Mucosa of descending colon (tissue), 3 donors: ENCODE measurements around the gene PSD. TPM values are rescaled to one million over a fixed set of nuclear protein-coding genes. Genes with fewer than 3 reads are reported as not detected.

Experiments used
- ATAC-seq: fragments of 200-7000 bp; cut with Tn5 transposase; one replicate; pipeline ENCODE4 v1.9.1; 2020; ENCODE audit warnings: mild to moderate bottlenecking, moderate library complexity
- DNase-seq, 3 donors: peaks; one replicate each; pipeline ENCODE4 v3.0.0-alpha.2; 2020
- H3K36me3 ChIP-seq: fragments of 200-600 bp; one replicate; pipeline ENCODE4 v1.8.0; 2021; ENCODE audit warnings: low read depth, mild to moderate bottlenecking
- H3K4me1 ChIP-seq: fragments of 200-600 bp; one replicate; pipeline ENCODE4 v1.8.0; 2021; ENCODE audit warnings: low read depth, mild to moderate bottlenecking
- H3K4me3 ChIP-seq: fragments of 200-600 bp; one replicate; pipeline ENCODE4 v1.8.0; 2021; ENCODE audit warnings: mild to moderate bottlenecking
- H3K9me3 ChIP-seq: fragments of 200-600 bp; one replicate; pipeline ENCODE4 v1.8.0; 2021; ENCODE audit warnings: mild to moderate bottlenecking
- intact Hi-C, 2 donors: fragments of 100-400 bp; cut with DNase I in 1 of 2; cut with micrococcal nuclease in 1 of 2; formaldehyde crosslinking; loops; one replicate each; pipeline versions ENCODE4 v1.11.0 to v1.11.1; 2022; cut with DNase I, micrococcal nuclease
- total RNA-seq, 3 donors: library from RNA; stranded (reverse); fragmentation: NEBNext Ultra II Directional in 2 of 3; extraction: Animal tissue kit (Norgen Biotek cat#: 25700) in 2 of 3; gene quantifications; one replicate each; pipeline versions ENCODE4 v1.2.1 to v1.2.4, GENCODE V29; 2021 to 2023
- TF ChIP-seq, protein P1 (sequence below): fragments of 200-600 bp; IDR thresholded peaks from one replicate; pipeline ENCODE4 v1.8.0; 2022; ENCODE audit warnings: antibody characterized with exemption, mild to moderate bottlenecking
- donor health status: DM: no; HTN: no; CAD: no; lungs with moderate emphysema.
- donor health status: DM: no; HTN: no; CAD: no.
- donor health status: DM: no; HTN: yes; CAD: no.

Gene PSD
- total RNA-seq, 3 donors from 2014 or later: 8.2 to 228 (median 11.4) TPM

DNA sequence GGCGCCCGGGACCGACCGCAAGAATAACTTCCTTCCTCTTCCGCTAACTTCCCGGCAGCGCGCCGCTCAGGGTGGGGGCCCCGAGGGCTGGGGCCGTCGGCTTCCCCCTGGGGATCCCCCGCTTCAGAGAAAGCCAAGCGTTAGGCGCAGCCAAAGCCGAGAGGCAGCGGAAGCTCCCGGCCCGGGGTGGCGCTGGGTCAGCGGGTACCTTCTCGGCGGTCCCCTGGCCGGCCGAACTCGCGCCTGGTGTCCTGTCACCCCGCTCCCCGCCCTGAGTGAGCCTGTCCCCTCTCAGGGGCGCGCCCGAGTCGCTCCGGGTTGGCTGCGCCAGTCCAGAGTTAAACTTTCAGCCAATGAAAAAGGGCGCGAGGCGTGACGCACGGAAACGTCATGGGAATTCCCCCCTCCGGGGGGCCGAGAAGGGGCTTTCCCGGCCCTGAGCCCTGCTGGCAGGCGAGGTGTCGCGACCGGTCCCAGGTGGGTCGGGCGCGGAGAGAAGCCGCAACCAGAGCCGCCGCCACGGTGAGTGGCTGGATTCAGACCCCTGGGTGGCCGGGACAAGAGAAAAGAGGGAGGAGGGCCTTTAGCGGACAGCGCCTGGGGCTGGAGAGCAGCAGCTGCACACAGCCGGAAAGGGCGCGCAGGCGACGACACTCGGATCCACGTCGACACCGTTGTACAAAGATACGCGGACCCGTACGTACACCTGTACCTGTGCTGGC lies 24.3 kb downstream of the PSD start:
- peaks cover 14% of the 10 kb centered on the region for H3K4me1 ChIP-seq
- H3K36me3 ChIP-seq: no peaks in the 10 kb centered on the region
- ATAC-seq (peak; percentile 87), DNase-seq (peak; percentile 96 to 97 (median 96))
- intact Hi-C loops: no loop called here
- H3K4me3 ChIP-seq: peak overlapping the region; percentile 51
- H3K9me3 ChIP-seq: no peaks in the 10 kb centered on the region
- TF ChIP-seq, protein P1, sequence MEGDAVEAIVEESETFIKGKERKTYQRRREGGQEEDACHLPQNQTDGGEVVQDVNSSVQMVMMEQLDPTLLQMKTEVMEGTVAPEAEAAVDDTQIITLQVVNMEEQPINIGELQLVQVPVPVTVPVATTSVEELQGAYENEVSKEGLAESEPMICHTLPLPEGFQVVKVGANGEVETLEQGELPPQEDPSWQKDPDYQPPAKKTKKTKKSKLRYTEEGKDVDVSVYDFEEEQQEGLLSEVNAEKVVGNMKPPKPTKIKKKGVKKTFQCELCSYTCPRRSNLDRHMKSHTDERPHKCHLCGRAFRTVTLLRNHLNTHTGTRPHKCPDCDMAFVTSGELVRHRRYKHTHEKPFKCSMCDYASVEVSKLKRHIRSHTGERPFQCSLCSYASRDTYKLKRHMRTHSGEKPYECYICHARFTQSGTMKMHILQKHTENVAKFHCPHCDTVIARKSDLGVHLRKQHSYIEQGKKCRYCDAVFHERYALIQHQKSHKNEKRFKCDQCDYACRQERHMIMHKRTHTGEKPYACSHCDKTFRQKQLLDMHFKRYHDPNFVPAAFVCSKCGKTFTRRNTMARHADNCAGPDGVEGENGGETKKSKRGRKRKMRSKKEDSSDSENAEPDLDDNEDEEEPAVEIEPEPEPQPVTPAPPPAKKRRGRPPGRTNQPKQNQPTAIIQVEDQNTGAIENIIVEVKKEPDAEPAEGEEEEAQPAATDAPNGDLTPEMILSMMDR: no peak

DNA sequence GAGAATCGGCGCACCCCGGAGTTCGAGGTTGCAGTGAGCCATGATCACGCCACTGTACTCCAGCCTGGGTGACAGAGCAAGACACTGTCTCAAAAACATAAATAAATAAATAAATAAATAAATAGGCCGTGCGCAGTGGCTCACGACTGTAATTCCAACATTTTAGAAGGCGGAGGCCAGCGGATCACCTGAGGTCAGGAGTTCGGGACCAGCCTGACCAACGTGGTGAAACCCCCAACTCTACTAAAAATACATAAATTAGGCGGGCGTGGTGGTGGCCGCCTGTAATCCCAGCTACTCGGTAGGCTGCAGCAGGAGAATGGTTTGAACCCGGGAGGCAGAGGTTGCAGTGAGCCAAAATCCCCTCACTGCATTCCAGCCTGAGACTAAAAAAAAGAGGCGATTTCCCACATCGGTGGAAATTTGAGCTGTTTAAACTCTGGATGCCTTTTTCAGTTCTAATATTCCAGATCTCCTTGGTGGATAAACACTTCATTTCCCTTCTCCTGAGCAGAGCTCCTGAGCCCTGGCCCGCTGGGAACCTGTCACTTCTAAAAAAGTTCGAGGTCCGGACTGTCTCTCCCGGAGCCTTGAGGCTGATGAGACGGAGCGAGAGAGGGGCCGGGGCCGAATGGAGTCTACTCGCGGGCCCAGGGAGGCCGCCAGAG lies 25.0 kb downstream of the PSD start:
- intact Hi-C loops: no loop called here
- peak in 1 of 3 donors; percentile 49 for DNase-seq
- Histone ChIP-seq H3K9me3 (no peaks in the 10 kb centered on the region), H3K4me3 (peak overlapping the region; percentile 51), H3K36me3 (no peaks in the 10 kb centered on the region), H3K4me1 (peaks cover 14% of the 10 kb centered on the region)
- ATAC-seq: no peak
- TF ChIP-seq, protein P1: peak; percentile 84

DNA sequence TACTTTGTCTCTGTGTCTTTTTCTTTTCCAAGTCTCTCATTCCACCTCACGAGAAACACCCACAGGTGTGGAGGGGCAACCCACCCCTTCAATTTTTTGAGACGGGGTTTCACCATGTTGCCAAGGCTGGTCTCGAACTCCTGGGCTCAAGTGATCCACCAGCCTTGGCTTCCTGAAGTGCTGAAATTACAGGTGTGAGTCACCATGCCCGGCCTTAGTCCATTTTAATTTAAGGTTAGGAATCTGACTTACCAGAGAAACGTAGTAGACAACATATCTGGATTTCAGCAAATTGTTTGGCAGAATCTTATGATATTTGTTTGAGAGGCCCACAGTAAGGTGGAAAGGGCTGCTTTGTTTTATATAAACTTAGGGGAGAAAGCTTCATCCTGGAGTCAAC lies 26.3 kb downstream of the PSD start:
- intact Hi-C loops: no loop called here
- Histone ChIP-seq H3K9me3 (no peaks in the 10 kb centered on the region), H3K36me3 (no peaks in the 10 kb centered on the region), H3K4me3 (no peak overlapping the region), H3K4me1 (peaks cover 14% of the 10 kb centered on the region)
- no peak for ATAC-seq
- no peak for DNase-seq
- TF ChIP-seq, protein P1: no peak

DNA sequence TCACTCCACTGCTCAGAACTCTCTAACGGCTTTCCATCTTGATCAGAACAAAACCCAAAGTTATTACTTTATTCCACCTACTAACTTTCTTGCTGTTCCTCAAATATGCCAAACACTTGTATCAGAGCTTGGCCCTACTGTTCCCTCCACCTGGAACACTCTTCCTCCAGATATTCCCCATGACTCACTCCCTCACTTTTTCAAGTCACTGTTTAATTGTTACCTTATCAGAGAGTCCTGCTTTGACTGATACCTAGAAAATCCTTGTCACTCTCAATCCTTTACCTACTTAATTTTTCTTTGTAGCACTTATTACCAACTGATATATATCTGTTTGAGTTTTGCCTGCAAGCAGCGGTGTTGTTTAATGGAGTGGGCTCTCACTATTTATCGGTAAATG lies 28.7 kb downstream of the PSD start:
- no peak overlapping the region for H3K4me3 ChIP-seq
- TF ChIP-seq, protein P1: no peak
- intact Hi-C loops: no loop called here
- no peaks in the 10 kb centered on the region for H3K36me3 ChIP-seq
- peaks cover 5% of the 10 kb centered on the region for H3K4me1 ChIP-seq
- ATAC-seq (no peak), DNase-seq (no peak)
- H3K9me3 ChIP-seq: no peaks in the 10 kb centered on the region

DNA sequence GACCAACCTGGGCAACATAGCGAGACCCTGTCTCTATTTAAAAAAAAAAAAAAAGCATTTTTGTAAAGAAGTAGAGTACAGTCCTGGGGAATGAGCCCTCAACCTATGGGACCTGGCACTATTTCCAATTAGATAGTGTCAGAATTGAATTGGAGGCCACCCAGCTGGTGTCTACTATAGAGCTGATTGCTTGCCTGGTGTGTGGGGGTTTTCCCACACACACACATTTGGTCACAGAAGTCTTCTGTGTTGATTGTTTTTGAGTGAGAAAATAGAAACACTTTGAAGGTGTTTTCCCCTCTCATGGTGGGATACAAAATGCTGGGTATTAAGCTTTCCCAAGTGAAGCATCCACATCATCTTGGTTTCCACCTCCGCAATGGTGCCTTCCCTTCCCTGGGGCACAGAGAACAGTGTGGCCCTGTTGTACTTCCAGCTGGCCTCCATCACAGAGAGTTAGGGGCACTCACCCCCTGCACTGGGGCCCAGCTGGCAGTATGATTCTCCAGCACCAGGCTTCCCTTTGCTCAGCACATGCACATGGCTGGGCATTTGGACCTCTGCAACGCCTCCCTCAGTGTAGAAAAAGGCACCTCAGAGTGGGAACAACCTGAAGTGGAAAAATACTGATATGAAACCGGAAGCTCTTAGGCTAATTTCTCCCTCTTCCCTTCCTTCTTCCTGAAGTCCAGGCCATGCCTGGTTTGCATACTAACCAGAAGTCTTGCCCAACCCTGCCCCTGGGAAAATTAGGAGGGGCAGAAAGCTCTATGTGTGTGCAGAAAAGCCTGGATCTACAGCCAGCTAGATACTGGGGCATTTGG lies 33.8 kb downstream of the PSD start:
- Histone ChIP-seq H3K4me3 (no peak overlapping the region), H3K36me3 (peaks cover under 1% of the 10 kb centered on the region), H3K4me1 (no peaks in the 10 kb centered on the region), H3K9me3 (no peaks in the 10 kb centered on the region)
- DNase-seq (no peak), ATAC-seq (peak; percentile 72)
- intact Hi-C loops: no loop called here
- TF ChIP-seq, protein P1: no peak
